Neural cell (in vitro differentiated cells): Measurements from ENCODE around the gene GABRG3. TPM values are rescaled to one million over a fixed set of nuclear protein-coding genes. Genes with fewer than 3 reads are reported as not detected.

ENCODE experiments used
- H2AFZ ChIP-seq: fragments of 200-600, 300-800 bp; sonication (generic), shearing (Covaris generic); 2 replicates; pipeline ENCODE4 v1.6.0; 2014; ENCODE audit warnings: low read depth, mild to moderate bottlenecking, antibody characterized with exemption, low read length, moderate library complexity
- H3F3A ChIP-seq: fragments of 200-600 bp; shearing (Covaris generic); 2 replicates; pipeline ENCODE4 v1.6.1; 2016; ENCODE audit warnings: mild to moderate bottlenecking, moderate library complexity, mixed read lengths, antibody characterized with exemption, low read length; ENCODE audit not compliant: insufficient read depth, poor library complexity, severe bottlenecking
- H3K27ac ChIP-seq: fragments of 200-600, 300-800 bp; sonication (generic), shearing (Covaris generic); 2 replicates; pipeline ENCODE4 v1.5.1; 2014; ENCODE audit warnings: mild to moderate bottlenecking, low read length, moderate library complexity
- H3K27me3 ChIP-seq: fragments of 300-800, 200-600 bp; sonication (generic), shearing (Covaris generic); 2 replicates; pipeline ENCODE4 v1.6.0; 2014; ENCODE audit warnings: mild to moderate bottlenecking, low read depth, low read length, moderate library complexity; ENCODE audit not compliant: insufficient read depth
- H3K36me3 ChIP-seq: fragments of 300-800, 200-600 bp; sonication (generic), shearing (Covaris generic); 2 replicates; pipeline ENCODE4 v1.5.1; 2014; ENCODE audit warnings: mild to moderate bottlenecking, antibody characterized with exemption, low read length, moderate library complexity; ENCODE audit not compliant: insufficient read depth
- H3K4me2 ChIP-seq: fragments of 300-800, 200-600 bp; sonication (generic), shearing (Covaris generic); 2 replicates; pipeline ENCODE4 v1.6.0; 2014; ENCODE audit warnings: mild to moderate bottlenecking, low read length
- H3K4me3 ChIP-seq: fragments of 300-800, 200-600 bp; sonication (generic), shearing (Covaris generic); 2 replicates; pipeline ENCODE4 v1.5.1; 2014; ENCODE audit warnings: mild to moderate bottlenecking, low read length, moderate library complexity
- H3K79me2 ChIP-seq: fragments of 200-600 bp; shearing (Covaris generic); replicated peaks from 2 replicates; pipeline ENCODE4 v1.6.0; 2014; ENCODE audit warnings: mild to moderate bottlenecking, low read length, moderate library complexity; ENCODE audit not compliant: insufficient read depth
- H3K9ac ChIP-seq: fragments of 300-800, 200-600 bp; sonication (generic), shearing (Covaris generic); 2 replicates; pipeline ENCODE4 v1.6.1; 2016; ENCODE audit warnings: mild to moderate bottlenecking, low read length, mixed read lengths
- H3K9me2 ChIP-seq: fragments of 200-600 bp; shearing (Covaris generic); 2 replicates; pipeline ENCODE4 v1.6.1; 2016; ENCODE audit warnings: mild to moderate bottlenecking, low read length, mixed read lengths; ENCODE audit not compliant: insufficient read depth
- H3K9me3 ChIP-seq: fragments of 200-600, 300-800 bp; sonication (generic), shearing (Covaris generic); 2 replicates; pipeline ENCODE4 v1.6.1; 2016; ENCODE audit warnings: mild to moderate bottlenecking, mixed run types, low read length, moderate library complexity, mixed read lengths
- H4K20me1 ChIP-seq: fragments of 200-600 bp; shearing (Covaris generic); 2 replicates; pipeline ENCODE4 v1.6.1; 2016; ENCODE audit warnings: mild to moderate bottlenecking, mixed run types; ENCODE audit not compliant: insufficient read depth
- EP300 ChIP-seq: fragments of 450-650 bp; conservative IDR thresholded peaks from 2 replicates; pipeline ENCODE4 v1.6.1; 2014; ENCODE audit warnings: antibody characterized with exemption, mild to moderate bottlenecking, moderate library complexity; ENCODE audit not compliant: poor library complexity, severe bottlenecking
- EZH2 ChIP-seq: fragments of 200-600, 300-800 bp; shearing (Covaris generic), sonication (generic); IDR thresholded peaks from 2 replicates; pipeline ENCODE4 v1.6.1; 2014; ENCODE audit warnings: antibody characterized with exemption, low read length, borderline replicate concordance, mild to moderate bottlenecking; ENCODE audit not compliant: insufficient read depth, poor library complexity, severe bottlenecking
- MXI1 ChIP-seq: fragments of 450-650 bp; conservative IDR thresholded peaks from 2 replicates; pipeline ENCODE4 v1.6.1; 2014; ENCODE audit warnings: antibody characterized with exemption, mild to moderate bottlenecking; ENCODE audit not compliant: poor library complexity, severe bottlenecking
- POLR2AphosphoS5 ChIP-seq: IDR thresholded peaks from 2 replicates; pipeline ENCODE4 v1.6.1; 2012
- RAD21 ChIP-seq: fragments of 450-650 bp; conservative IDR thresholded peaks from 2 replicates; pipeline ENCODE4 v1.6.1; 2014; ENCODE audit warnings: antibody characterized with exemption, mild to moderate bottlenecking, moderate library complexity
- SMC3 ChIP-seq: fragments of 450-650 bp; conservative IDR thresholded peaks from 2 replicates; pipeline ENCODE4 v1.6.1; 2014; ENCODE audit warnings: antibody characterized with exemption, mild to moderate bottlenecking, moderate library complexity; ENCODE audit not compliant: poor library complexity
- TAF1 ChIP-seq: IDR thresholded peaks from 2 replicates; pipeline ENCODE4 v1.6.1; 2012; ENCODE audit warnings: low read depth
- polyA plus RNA-seq: library from polyadenylated mRNA; depleted of rRNA; stranded (reverse); fragments of >200 nt; gene quantifications from 2 replicates; pipeline ENCODE4 v1.2.3, GENCODE V29; 2014
- TF ChIP-seq, protein P1 (sequence below): fragments of 450-650 bp; IDR thresholded peaks from 2 replicates; pipeline ENCODE4 v1.5.1; 2014; ENCODE audit warnings: antibody characterized with exemption, mild to moderate bottlenecking, moderate library complexity; ENCODE audit not compliant: poor library complexity, severe bottlenecking
- TF ChIP-seq, protein P2 (sequence below): IDR thresholded peaks from 2 replicates; pipeline ENCODE4 v1.6.1; 2012; ENCODE audit warnings: borderline replicate concordance

The GABRG3 gene
- polyA plus RNA-seq, 1 donor from 2014 or later: 1.2 TPM

- Histone ChIP-seq H3K36me3 (no peaks in the 10 kb centered on the region), H3K9ac (no peak overlapping the region), H3K79me2 (no peaks in the 10 kb centered on the region), H2AFZ (no peak overlapping the region), H3F3A (no peaks in the 10 kb centered on the region), H3K27ac (no peak overlapping the region), H3K9me3 (no peaks in the 10 kb centered on the region), H3K4me3 (no peak overlapping the region), H3K27me3 (no peaks in the 10 kb centered on the region), H4K20me1 (no peaks in the 10 kb centered on the region), H3K9me2 (no peaks in the 10 kb centered on the region), H3K4me2 (no peak overlapping the region)
- no peak for TF ChIP-seq RAD21
- TF ChIP-seq, protein P1, sequence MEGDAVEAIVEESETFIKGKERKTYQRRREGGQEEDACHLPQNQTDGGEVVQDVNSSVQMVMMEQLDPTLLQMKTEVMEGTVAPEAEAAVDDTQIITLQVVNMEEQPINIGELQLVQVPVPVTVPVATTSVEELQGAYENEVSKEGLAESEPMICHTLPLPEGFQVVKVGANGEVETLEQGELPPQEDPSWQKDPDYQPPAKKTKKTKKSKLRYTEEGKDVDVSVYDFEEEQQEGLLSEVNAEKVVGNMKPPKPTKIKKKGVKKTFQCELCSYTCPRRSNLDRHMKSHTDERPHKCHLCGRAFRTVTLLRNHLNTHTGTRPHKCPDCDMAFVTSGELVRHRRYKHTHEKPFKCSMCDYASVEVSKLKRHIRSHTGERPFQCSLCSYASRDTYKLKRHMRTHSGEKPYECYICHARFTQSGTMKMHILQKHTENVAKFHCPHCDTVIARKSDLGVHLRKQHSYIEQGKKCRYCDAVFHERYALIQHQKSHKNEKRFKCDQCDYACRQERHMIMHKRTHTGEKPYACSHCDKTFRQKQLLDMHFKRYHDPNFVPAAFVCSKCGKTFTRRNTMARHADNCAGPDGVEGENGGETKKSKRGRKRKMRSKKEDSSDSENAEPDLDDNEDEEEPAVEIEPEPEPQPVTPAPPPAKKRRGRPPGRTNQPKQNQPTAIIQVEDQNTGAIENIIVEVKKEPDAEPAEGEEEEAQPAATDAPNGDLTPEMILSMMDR: no peak
- TF ChIP-seq EZH2: no peak
- no peak for TF ChIP-seq TAF1
- TF ChIP-seq SMC3: no peak
- TF ChIP-seq EP300: no peak
- no peak for TF ChIP-seq POLR2AphosphoS5
- TF ChIP-seq MXI1: no peak
Observed at GRCh38 chr15:27028858-27029477, 58.0 kb downstream of the GABRG3 start.

DNA sequence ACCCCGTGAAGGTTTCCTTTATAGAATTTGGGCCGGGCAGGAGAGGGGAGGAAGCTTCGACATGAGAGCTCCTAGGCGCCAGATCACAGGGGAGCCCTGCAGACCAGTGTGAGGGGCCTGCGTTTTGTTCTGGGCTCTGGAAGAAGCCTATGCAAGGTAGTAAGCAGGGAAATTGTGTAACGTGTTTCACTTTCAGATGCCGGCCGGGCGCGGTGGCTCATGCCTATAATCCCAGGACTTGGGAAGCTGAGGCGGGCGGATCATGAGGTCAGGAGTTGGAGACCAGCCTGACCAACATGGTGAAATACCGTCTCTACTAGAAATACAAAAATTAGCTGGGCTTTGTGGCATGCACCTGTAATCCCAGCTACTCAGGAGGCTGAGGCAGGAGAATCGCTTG, 65.2 kb downstream of the GABRG3 start:
- H3F3A ChIP-seq: no peaks in the 10 kb centered on the region
- H3K27me3 ChIP-seq: no peaks in the 10 kb centered on the region
- no peak overlapping the region for H3K9ac ChIP-seq
- H3K27ac ChIP-seq: no peak overlapping the region
- H3K79me2 ChIP-seq: no peaks in the 10 kb centered on the region
- no peak overlapping the region for H2AFZ ChIP-seq
- no peak overlapping the region for H3K4me3 ChIP-seq
- no peaks in the 10 kb centered on the region for H3K9me2 ChIP-seq
- no peak overlapping the region for H3K4me2 ChIP-seq
- H4K20me1 ChIP-seq: no peaks in the 10 kb centered on the region
- no peaks in the 10 kb centered on the region for H3K9me3 ChIP-seq
- no peak for TF ChIP-seq EP300
- TF ChIP-seq SMC3: no peak
- TF ChIP-seq MXI1: no peak
- TF ChIP-seq, protein P1: no peak
- TF ChIP-seq EZH2: no peak
- no peak for TF ChIP-seq RAD21
- TF ChIP-seq, protein P2, sequence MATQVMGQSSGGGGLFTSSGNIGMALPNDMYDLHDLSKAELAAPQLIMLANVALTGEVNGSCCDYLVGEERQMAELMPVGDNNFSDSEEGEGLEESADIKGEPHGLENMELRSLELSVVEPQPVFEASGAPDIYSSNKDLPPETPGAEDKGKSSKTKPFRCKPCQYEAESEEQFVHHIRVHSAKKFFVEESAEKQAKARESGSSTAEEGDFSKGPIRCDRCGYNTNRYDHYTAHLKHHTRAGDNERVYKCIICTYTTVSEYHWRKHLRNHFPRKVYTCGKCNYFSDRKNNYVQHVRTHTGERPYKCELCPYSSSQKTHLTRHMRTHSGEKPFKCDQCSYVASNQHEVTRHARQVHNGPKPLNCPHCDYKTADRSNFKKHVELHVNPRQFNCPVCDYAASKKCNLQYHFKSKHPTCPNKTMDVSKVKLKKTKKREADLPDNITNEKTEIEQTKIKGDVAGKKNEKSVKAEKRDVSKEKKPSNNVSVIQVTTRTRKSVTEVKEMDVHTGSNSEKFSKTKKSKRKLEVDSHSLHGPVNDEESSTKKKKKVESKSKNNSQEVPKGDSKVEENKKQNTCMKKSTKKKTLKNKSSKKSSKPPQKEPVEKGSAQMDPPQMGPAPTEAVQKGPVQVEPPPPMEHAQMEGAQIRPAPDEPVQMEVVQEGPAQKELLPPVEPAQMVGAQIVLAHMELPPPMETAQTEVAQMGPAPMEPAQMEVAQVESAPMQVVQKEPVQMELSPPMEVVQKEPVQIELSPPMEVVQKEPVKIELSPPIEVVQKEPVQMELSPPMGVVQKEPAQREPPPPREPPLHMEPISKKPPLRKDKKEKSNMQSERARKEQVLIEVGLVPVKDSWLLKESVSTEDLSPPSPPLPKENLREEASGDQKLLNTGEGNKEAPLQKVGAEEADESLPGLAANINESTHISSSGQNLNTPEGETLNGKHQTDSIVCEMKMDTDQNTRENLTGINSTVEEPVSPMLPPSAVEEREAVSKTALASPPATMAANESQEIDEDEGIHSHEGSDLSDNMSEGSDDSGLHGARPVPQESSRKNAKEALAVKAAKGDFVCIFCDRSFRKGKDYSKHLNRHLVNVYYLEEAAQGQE: no peak
- no peak for TF ChIP-seq TAF1
- H3K36me3 ChIP-seq: no peaks in the 10 kb centered on the region
